Measurements from ENCODE around the gene ATP1A3. TPM values are rescaled to one million over a fixed set of nuclear protein-coding genes. Genes with fewer than 3 reads are reported as not detected.

ATP1A3 gene
- total RNA-seq, 1 experiment from 2014 or later = 0.66 TPM

DNA sequence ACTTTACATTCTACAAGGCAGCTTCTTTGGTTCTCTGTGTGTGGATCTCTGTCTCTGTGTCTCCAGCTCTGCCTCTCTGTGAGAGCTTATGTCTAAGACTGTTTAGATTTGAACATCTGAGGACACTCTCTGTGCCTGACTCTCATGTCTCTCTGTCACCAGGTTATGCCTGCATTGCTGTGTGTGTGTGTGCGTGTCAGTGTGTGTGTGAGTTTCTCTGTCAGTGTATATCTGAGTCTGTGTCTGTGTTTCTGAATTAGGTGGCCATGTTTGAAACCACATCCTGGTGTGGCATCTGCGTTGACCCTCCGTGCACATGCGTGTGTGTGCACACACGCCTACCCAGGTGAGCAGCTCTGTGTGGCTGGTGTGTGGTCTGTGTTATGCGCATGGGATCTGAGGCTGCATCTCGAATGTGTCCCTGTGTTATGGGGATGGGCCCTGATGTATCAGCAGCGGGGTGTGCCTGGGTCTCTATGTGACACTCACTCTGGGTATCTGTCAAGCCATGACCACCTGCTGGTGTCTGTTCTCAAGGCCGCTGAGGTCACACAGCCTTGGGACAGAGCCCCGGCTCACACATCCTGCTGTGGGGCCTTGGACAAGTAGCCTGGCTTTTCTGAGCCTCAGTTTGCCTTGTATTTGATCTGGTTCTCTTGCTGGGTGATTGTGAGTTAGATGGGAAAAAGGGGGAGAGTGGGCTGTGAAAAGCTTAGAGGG, 6.7 kb downstream of the ATP1A3 start:
- DNase-seq (ENCODE audit: low spot score) = no peak

DNA sequence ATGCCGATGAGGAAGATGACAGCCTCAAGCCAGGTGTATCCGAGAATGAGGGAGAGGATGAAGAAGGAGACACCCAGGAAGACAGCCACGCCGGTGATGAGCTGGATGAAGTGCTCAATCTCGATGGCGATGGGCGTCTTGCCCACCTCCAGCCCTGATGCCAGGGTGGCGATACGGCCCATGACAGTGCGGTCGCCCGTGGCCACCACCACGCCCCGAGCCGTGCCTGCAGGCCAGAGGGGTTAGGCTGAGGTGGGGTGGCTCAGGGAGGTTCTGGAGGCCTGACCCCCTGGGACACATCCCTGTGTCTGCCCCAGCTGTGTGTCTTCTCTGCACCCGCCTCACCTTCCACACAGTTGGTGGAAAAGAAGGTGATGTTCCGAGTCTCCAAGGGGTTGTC, 9.1 kb downstream of the ATP1A3 start:
- no peak for DNase-seq (ENCODE audit: low spot score)

- DNase-seq (ENCODE audit: low spot score) = no peak
Observed at GRCh38 chr19:41981724-41982123, 12.3 kb downstream of the ATP1A3 start.

GRCh38 chr19:41978470-41978869, 15.6 kb downstream of the ATP1A3 start:
- DNase-seq (ENCODE audit: low spot score) = no peak

DNA sequence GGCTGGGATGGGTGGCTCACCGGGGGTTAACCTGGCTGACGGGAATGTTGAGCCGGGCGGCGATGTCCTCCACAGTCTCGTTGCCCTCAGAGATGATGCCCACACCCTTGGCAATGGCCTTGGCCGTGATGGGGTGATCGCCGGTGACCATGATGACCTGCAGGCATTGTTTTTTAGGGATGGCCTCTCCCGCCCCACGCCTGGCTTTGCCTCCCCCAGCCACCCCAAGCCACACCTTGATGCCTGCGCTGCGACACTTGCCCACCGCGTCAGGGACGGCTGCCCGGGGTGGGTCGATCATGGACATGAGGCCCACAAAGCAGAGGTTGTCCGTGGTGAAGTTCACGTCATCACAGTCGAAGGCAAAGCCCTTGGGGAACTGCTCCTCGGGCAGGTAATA, 16.1 kb downstream of the ATP1A3 start:
- no peak for DNase-seq (ENCODE audit: low spot score)

DNA sequence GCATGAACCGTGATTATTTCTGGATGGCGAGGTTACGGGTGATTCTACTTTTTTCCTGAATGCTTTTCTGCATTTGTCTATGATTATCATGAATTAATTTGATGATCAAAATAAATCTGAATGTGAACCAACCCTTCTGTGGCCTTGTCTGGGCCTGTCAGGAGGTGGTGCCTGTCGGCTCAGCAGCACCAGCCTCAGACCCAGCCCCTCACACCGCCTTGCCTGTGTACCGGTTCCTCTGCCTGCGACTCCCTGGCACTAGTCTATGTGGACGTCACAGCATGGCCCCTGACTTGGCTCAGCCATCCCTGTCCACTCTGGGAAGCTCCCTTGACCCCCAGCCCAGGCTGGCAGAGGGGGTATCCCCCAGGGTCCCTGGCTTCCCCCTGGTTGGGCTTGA, 19.4 kb downstream of the ATP1A3 start:
- no peak for DNase-seq (ENCODE audit: low spot score)

GRCh38 chr19:41971363-41971762, 22.7 kb downstream of the ATP1A3 start:
- no peak for DNase-seq (ENCODE audit: low spot score)

DNA sequence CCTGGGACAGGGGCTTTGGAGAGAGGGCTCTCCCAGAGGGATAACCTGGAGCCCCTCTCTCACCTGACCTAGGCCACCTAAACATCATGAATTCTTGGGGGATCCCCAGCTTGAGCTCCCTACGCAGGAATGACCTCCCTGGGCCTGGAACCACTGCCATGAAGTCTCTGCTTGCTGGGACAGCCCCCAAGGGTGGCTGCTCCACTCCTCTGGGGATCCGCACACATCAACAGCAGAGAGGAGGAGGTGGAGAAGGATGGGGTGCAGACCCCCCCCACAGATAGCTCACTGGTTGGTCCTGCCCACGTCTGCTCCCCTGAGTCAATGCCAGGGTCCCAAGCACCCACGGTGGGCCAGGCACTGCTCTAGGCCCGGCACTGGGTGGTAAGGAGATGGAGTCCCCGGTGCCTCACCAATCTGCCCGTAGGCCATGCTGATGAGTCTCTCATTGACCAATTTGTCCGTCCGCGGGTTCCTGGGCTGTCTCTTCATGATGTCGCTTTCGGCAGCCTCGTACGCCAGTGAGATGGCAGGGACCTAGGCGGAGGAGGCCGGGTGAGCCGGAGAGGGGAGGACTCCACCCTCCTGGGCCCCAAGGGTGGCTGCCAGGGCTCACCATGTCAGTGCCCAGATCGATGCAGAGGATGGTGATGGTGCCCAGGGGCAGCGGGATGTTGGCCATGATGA, 24.1 kb downstream of the ATP1A3 start:
- no peak for DNase-seq (ENCODE audit: low spot score)

GRCh38 chr19:41968751-41969595, 25.1 kb downstream of the ATP1A3 start:
- no peak for DNase-seq (ENCODE audit: low spot score)

DNA sequence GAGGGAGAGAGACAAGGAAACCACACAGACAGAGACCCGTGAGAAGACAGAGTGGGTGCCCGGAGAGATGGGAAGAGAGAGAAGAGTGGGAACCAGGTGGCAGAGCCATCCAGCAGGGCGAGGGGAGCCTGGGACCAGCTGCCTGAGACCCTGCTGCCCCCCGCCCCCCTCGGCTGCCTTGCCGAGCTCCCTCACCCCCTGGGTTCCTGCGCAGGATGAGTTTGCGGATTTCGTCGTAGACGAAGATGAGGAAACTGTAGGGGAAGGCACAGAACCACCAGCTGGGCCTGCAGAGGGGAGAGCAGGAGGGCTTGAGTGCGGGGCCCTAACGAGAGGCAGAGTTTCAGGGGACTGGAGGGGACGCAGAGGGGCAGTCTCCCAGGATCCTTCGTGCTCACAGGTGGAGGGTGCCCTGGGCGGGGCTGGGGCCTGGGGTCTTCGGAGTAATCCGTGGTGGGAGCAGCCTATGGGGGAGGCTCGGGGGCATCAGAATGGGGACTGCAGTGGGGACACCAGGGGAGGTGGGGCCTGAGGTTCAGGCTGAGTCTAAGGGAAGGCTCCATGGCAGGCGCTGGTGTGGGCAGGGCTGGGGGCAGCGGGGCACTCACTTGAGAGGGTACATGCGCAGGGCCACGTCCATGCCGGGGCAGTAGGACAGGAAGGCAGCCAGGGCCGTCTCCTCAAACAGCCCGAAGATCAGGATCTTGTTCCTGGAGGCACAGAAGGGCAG, 26.8 kb downstream of the ATP1A3 start:
- DNase-seq (ENCODE audit: low spot score) = no peak

GRCh38 chr19:41965106-41965505, 28.9 kb downstream of the ATP1A3 start:
- no peak for DNase-seq (ENCODE audit: low spot score)

GRCh38 chr19:41960973-41961372, 33.1 kb downstream of the ATP1A3 start:
- DNase-seq (ENCODE audit: low spot score) = no peak

DNA sequence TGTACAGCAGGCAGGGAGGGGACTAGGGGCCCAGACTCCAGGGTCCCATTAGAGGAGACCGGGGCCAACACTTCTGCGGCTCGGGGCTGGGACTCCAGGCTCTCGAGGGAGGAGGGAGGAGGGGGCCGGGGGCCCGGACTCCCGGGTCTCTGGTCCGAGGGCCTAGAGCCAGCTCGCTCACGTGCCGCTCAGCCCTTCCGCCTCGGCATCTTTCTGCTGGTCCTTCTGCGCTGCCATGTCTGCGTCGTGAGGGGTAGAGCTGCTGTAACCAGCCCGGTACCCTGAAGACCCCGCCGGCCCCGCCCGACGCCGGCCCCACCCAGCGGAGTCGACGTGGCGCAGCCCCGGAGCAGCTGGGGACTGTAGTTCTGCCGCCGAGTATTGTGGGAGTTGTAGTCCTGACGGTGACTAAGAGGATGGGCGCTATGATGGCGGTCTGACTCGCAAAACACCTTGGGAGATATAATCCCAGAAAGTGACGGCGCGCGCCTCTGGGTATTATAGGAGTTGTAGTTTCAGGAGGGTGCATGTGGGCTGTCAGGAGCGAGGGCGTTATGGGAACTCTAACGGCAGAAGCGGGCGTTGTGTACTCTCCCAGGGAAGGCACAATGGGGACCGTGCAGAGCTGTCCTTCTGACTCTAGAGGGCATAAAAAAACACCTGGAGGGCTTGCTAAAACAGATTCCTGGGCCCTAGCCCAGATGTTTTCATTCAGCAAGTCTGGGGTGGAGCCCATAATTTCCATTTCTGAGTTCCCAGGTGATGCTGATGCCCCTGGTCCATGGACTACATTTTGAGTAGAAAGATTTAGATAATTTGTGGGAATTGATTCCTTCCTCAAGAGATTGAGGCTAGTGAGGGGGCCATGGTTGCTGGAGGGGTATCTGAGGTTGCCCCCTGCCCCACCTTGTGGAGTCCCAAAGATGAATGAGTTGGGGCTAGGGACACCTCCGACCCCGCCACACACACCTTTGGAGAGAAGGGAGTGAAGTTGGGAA, 34.7 kb downstream of the ATP1A3 start, which contains the start of gene RABAC1:
Gene RABAC1, minus strand, starts transcription at position 266 of the 998 bp plus-strand sequence. Its CDS starts 29 bp downstream, at position 237.
- DNase-seq (ENCODE audit: low spot score) = peak; percentile 96

DNA sequence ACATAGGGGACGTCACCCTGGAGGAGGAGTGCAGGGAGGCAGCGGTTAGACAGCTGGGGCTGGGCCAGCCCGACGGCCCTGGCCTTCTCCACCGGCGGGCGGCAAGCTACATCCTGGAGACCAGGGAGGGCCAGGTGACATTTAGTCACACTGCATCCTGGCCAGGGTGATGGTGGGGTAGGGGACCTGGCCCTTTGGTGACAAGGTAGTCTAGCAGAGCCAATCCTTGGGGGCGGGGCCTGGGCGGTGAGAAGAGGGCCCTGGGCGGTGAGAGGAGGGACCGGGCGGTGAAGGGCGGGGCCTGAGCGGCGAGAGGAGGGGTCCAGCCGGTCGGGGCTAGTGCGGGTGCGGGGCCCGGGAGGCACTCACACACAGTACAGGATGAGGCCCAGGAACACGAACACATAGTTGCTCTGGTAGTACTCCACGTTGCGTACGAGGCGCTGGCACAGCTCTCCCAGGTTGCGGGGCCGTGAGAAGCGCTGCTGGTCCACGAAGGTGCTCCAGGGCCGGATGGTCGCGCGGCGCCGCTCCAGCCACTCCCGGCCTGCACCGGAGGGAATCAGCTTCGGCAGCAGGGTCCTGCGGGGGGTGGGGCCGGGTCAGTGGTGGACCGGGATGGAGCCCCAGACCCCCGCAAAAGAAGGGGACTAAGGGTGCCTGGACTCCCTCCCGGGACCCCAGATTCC, 35.5 kb downstream of the ATP1A3 start:
- peak; percentile 88 for DNase-seq (ENCODE audit: low spot score)

DNA sequence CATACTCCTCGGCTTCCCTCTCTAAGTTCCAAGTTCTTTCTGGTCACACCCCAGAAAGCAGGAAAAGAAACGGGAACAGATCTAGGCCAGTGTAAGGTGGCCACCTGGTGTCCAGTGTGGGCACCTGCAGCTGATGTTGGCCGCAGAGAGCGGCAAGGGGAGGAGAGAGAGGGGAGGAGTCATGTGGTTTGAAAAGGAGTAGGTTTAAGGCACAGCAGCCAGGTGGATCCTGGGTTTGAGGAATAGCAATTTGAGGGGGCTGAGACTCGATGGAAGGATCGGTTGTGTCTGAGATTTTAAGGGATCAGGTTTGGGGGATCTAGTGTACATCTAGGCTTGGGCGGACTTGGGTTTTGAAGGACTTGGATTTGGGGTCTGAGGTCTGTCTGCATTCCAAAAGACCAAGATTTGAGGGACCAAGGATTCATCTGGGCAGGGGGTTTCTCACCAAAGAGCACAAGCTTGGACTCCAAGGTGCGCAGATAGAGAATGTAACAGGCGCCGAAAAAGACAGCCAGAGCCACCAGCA, 36.1 kb downstream of the ATP1A3 start:
- DNase-seq (ENCODE audit: low spot score) = peak; percentile 99

DNA sequence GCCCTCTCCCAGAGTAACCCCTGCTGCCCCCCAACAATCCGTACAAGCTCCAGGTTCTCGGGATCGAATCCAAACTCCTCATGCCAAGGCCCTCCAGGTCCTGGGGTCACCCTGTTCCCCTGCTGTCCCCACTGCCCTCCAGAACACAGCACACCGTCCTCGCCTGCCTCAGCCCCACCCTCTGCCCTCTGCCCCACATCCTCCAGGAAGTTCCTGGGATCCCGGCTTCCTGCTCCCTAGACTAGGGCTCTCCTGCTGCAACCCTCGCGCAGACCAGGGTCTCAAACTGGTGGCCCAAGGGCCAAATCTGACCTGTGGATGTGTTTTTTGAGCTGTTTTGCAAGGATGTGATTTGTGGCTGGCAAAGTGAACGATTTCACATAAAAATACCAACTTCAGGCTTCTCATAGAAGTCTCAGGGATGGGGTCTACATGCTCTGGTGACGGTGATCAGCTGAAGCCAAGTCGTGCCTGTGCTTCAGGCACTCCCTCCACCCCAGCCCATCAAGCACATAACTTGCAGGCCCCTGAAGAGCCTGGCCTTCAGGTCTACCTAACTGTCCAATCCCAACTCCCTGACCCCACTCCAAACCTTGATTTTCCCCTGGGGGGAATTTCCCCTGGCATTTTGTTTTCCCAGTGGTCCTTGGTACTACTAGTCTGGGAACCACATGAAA, 36.7 kb downstream of the ATP1A3 start:
- peak; percentile 68 for DNase-seq (ENCODE audit: low spot score)

GRCh38 chr19:41956621-41957020, 37.4 kb downstream of the ATP1A3 start:
- DNase-seq (ENCODE audit: low spot score) = peak; percentile 31

- DNase-seq (ENCODE audit: low spot score) = no peak
Observed at GRCh38 chr19:41955521-41955920, 38.5 kb downstream of the ATP1A3 start.

- DNase-seq (ENCODE audit: low spot score) = peak; percentile 95
Observed at GRCh38 chr19:41951686-41952172, 42.3 kb downstream of the ATP1A3 start.

Measured in HT-29 (cell line).